GM23248 (cell line): ENCODE results near the gene TNK1. TPM values are rescaled to one million over a fixed set of nuclear protein-coding genes. Genes with fewer than 3 reads are reported as not detected.

Experiments used
- DNase-seq: peaks from one replicate; pipeline ENCODE4 v3.0.0-alpha.2; 2015
- H2AFZ ChIP-seq: fragments of 200-600 bp; sonication (generic); 2 replicates; pipeline ENCODE4 v1.6.1; 2016; ENCODE audit warnings: antibody characterized with exemption
- H3F3A ChIP-seq: fragments of 200-600 bp; sonication (generic); 2 replicates; pipeline ENCODE4 v1.6.1; 2016; ENCODE audit warnings: mild to moderate bottlenecking, antibody characterized with exemption, mixed run types; ENCODE audit not compliant: insufficient read depth
- H3K27ac ChIP-seq: fragments of 200-600 bp; sonication (generic); 2 replicates; pipeline ENCODE4 v1.5.1; 2016; ENCODE audit warnings: mild to moderate bottlenecking
- H3K27me3 ChIP-seq: fragments of 200-600 bp; sonication (generic); replicated peaks from 2 replicates; pipeline ENCODE4 v1.6.1; 2016; ENCODE audit warnings: mild to moderate bottlenecking; ENCODE audit not compliant: insufficient read depth
- H3K36me3 ChIP-seq: fragments of 200-600 bp; sonication (generic); 2 replicates; pipeline ENCODE4 v1.6.1; 2016; ENCODE audit warnings: low read depth, mild to moderate bottlenecking
- H3K4me1 ChIP-seq: fragments of 200-600 bp; sonication (generic); 2 replicates; pipeline ENCODE4 v1.6.1; 2016; ENCODE audit warnings: mild to moderate bottlenecking; ENCODE audit not compliant: insufficient read depth
- H3K4me2 ChIP-seq: fragments of 200-600 bp; sonication (generic); one replicate; pipeline ENCODE4 v1.6.1; 2016; ENCODE audit warnings: mild to moderate bottlenecking; ENCODE audit not compliant: unreplicated experiment
- H3K4me3 ChIP-seq: fragments of 200-600 bp; sonication (generic); 2 replicates; pipeline ENCODE4 v1.5.1; 2016; ENCODE audit warnings: mild to moderate bottlenecking
- H3K79me2 ChIP-seq: fragments of 200-600 bp; sonication (generic); 2 replicates; pipeline ENCODE4 v1.6.1; 2016; ENCODE audit warnings: mild to moderate bottlenecking; ENCODE audit not compliant: insufficient read depth
- H3K9ac ChIP-seq: fragments of 200-600 bp; sonication (generic); 2 replicates; pipeline ENCODE4 v1.6.1; 2016; ENCODE audit warnings: mild to moderate bottlenecking
- H3K9me2 ChIP-seq: fragments of 200-600 bp; sonication (generic); 2 replicates; pipeline ENCODE4 v1.6.1; 2016; ENCODE audit warnings: mixed run types, mild to moderate bottlenecking, moderate library complexity; ENCODE audit not compliant: insufficient read depth
- H3K9me3 ChIP-seq: fragments of 200-600 bp; sonication (generic); one replicate; pipeline ENCODE4 v1.6.1; 2017; ENCODE audit warnings: low read depth
- H4K20me1 ChIP-seq: fragments of 200-600 bp; sonication (generic); 2 replicates; pipeline ENCODE4 v1.6.0; 2016; ENCODE audit not compliant: insufficient read depth
- EZH2 ChIP-seq: fragments of 200-600 bp; sonication (generic); IDR thresholded peaks from 2 replicates; pipeline ENCODE4 v1.6.1; 2018; ENCODE audit warnings: antibody characterized with exemption, mild to moderate bottlenecking; ENCODE audit not compliant: insufficient read depth, poor library complexity, severe bottlenecking
- EZH2phosphoT487 ChIP-seq: fragments of 200-600 bp; sonication (generic); IDR thresholded peaks from 2 replicates; pipeline ENCODE4 v1.6.1; 2018; ENCODE audit warnings: antibody characterized with exemption, moderate library complexity, mild to moderate bottlenecking, low read depth; ENCODE audit not compliant: insufficient read depth
- WGBS, 2 experiments: methylation state at CpG; one replicate each; pipeline ENCODE4 v1.1.6; 2015 to 2017; ENCODE audit warnings: low lambda C conversion rate in 2 of 2, low coverage in 1 of 2; ENCODE audit errors: missing lambda C conversion rate in 2 of 2; 5-methylcytosine and 5-hydroxymethylcytosine counted together
- in situ Hi-C: fragments of 300-500 bp; cut with MboI; formaldehyde crosslinking; loops from 2 replicates; pipeline ENCODE4 v1.15.0; 2020
- polyA plus RNA-seq: library from polyadenylated mRNA; unstranded; fragments of >200 nt; fragmentation: Nextera tagmentation; extraction: Ambion mirVana; gene quantifications from 2 replicates; pipeline ENCODE4 v1.2.1, GENCODE V29; 2016
- total RNA-seq: library from RNA; depleted of rRNA; stranded (reverse); fragments of >200 nt; shearing (Covaris generic); gene quantifications from 2 replicates; pipeline ENCODE4 v1.2.3, GENCODE V29; 2014

Gene TNK1
- total and polyA plus RNA-seq, 2 experiments from 2014 or later, result 0.43 to 1.2 TPM

- H3K36me3 ChIP-seq, result no peaks in the 10 kb centered on the region
- no peaks in the 10 kb centered on the region for H3K27me3 ChIP-seq
- no peak overlapping the region for H3K9ac ChIP-seq
- H3K9me2 ChIP-seq, result no peaks in the 10 kb centered on the region
- no peaks in the 10 kb centered on the region; the same call in 1 of the 2 replicates for H3K4me1 ChIP-seq
- TF ChIP-seq EZH2phosphoT487 (no peak), EZH2 (no peak)
- peaks cover 8% of the 10 kb centered on the region; the same call in 1 of the 2 replicates for H3F3A ChIP-seq
- no peak overlapping the region for H3K27ac ChIP-seq
- no peaks in the 10 kb centered on the region for H4K20me1 ChIP-seq
- H3K4me2 ChIP-seq, result no peak overlapping the region
- no peaks in the 10 kb centered on the region for H3K9me3 ChIP-seq
- no peak overlapping the region for H3K4me3 ChIP-seq
- no peak overlapping the region for H2AFZ ChIP-seq
- in situ Hi-C loops, result no loop called here
- no peaks in the 10 kb centered on the region for H3K79me2 ChIP-seq
- no peak for DNase-seq
- WGBS, 2 experiments, result 88 to 92% methylated on average over 9 to 11 of the region's 11 CpGs
Measured at GRCh38 chr17:7432296-7432695, 51.4 kb downstream of the TNK1 start.

GRCh38 chr17:7435676-7436555 lies 55.0 kb downstream of the TNK1 start:
- peaks cover 11% of the 10 kb centered on the region for H3K4me1 ChIP-seq
- peaks cover 32% of the 10 kb centered on the region; the same call in 1 of the 2 replicates for H3K27me3 ChIP-seq
- no peaks in the 10 kb centered on the region for H3K9me3 ChIP-seq
- in situ Hi-C loops, result no loop called here
- H3F3A ChIP-seq, result peaks cover 8% of the 10 kb centered on the region; the same call in 1 of the 2 replicates
- peak overlapping the region; percentile 79 for H3K4me3 ChIP-seq
- H2AFZ ChIP-seq, result peak overlapping the region; percentile 91
- peak; percentile 60 for DNase-seq
- no peaks in the 10 kb centered on the region for H3K79me2 ChIP-seq
- no peaks in the 10 kb centered on the region for H3K36me3 ChIP-seq
- peak overlapping the region; percentile 51 for H3K9ac ChIP-seq
- WGBS, 2 experiments, result 6% methylated on average over 45 to 49 of the region's 49 CpGs
- no peak for TF ChIP-seq EZH2
- TF ChIP-seq EZH2phosphoT487, result no peak
- H3K9me2 ChIP-seq, result no peaks in the 10 kb centered on the region
- H4K20me1 ChIP-seq, result no peaks in the 10 kb centered on the region
- peak overlapping the region; percentile 99 for H3K4me2 ChIP-seq
- no peak overlapping the region for H3K27ac ChIP-seq

- peaks cover 32% of the 10 kb centered on the region; the same call in 1 of the 2 replicates for H3K27me3 ChIP-seq
- peak overlapping the region; percentile 99 for H3K4me2 ChIP-seq
- in situ Hi-C loops, result no loop called here
- H3K9me2 ChIP-seq, result no peaks in the 10 kb centered on the region
- no peak overlapping the region for H3K27ac ChIP-seq
- 0 out of 2 replicates have a peak, but pooled peaks cover under 1% of the 10 kb centered on the region for H3F3A ChIP-seq
- H3K79me2 ChIP-seq, result no peaks in the 10 kb centered on the region
- peak overlapping the region; percentile 91 for H2AFZ ChIP-seq
- H3K4me1 ChIP-seq, result peaks cover 11% of the 10 kb centered on the region
- H4K20me1 ChIP-seq, result no peaks in the 10 kb centered on the region
- no peak for TF ChIP-seq EZH2phosphoT487
- no peak for TF ChIP-seq EZH2
- peak overlapping the region; percentile 79 for H3K4me3 ChIP-seq
- H3K9me3 ChIP-seq, result no peaks in the 10 kb centered on the region
- H3K36me3 ChIP-seq, result no peaks in the 10 kb centered on the region
- peak; percentile 93 for DNase-seq
- 6 to 7% methylated on average over 89 to 90 of the region's 92 CpGs for WGBS, 2 experiments
- no peak overlapping the region; the same call in 1 of the 2 replicates for H3K9ac ChIP-seq
Measured at GRCh38 chr17:7436556-7437368, 55.9 kb downstream of the TNK1 start.

GRCh38 chr17:7437369-7437863 lies 56.5 kb downstream of the TNK1 start:
- no peak for DNase-seq
- Histone ChIP-seq H2AFZ (no peak overlapping the region; the same call in none of the 2 replicates), H3K79me2 (no peaks in the 10 kb centered on the region), H3K9me3 (no peaks in the 10 kb centered on the region), H3K4me2 (peak overlapping the region; percentile 48), H3K9ac (no peak overlapping the region), H4K20me1 (no peaks in the 10 kb centered on the region), H3K4me3 (peak overlapping the region; percentile 79), H3K27ac (no peak overlapping the region), H3K4me1 (peaks cover 11% of the 10 kb centered on the region), H3K9me2 (no peaks in the 10 kb centered on the region), H3K36me3 (no peaks in the 10 kb centered on the region), H3K27me3 (peaks cover 32% of the 10 kb centered on the region; the same call in 1 of the 2 replicates), H3F3A (no peaks in the 10 kb centered on the region)
- 14 to 19% methylated on average over 17 to 22 of the region's 31 CpGs for WGBS, 2 experiments
- TF ChIP-seq EZH2, result no peak
- TF ChIP-seq EZH2phosphoT487, result no peak
- in situ Hi-C loops, result no loop called here
